ENCODE data around the gene STIM1.
"Not testable (repeated sequence)": the region's sequence is repeated elsewhere in the genome, so short reads cannot be mapped to it uniquely, and the experiment has no call there.

The STIM1 gene

GRCh38 chr11:3855808-3856491, 486 bp downstream of the STIM1 start:
- no peak for DNase-seq (ENCODE audit: low read depth)

GRCh38 chr11:3856856-3857553, 1.5 kb downstream of the STIM1 start:
- DNase-seq (ENCODE audit: low read depth), result no peak

- DNase-seq (ENCODE audit: low read depth), result no peak
Observed at GRCh38 chr11:3857628-3858027, 2.2 kb downstream of the STIM1 start.

- DNase-seq (ENCODE audit: low read depth), result no peak
Observed at GRCh38 chr11:3859373-3859881, 4.0 kb downstream of the STIM1 start.

- no peak for DNase-seq (ENCODE audit: low read depth)
Observed at GRCh38 chr11:3860375-3860774, 4.9 kb downstream of the STIM1 start.

- DNase-seq (ENCODE audit: low read depth), result not testable (repeated sequence)
Observed at GRCh38 chr11:3860898-3861393, 5.5 kb downstream of the STIM1 start.

GRCh38 chr11:3861683-3862082, 6.2 kb downstream of the STIM1 start:
- no peak for DNase-seq (ENCODE audit: low read depth)

- DNase-seq (ENCODE audit: low read depth), result no peak
Observed at GRCh38 chr11:3865388-3866193, 10.1 kb downstream of the STIM1 start.

GRCh38 chr11:3866206-3866605, 10.7 kb downstream of the STIM1 start:
- DNase-seq (ENCODE audit: low read depth), result no peak

GRCh38 chr11:3866836-3867208, 11.4 kb downstream of the STIM1 start:
- no peak for DNase-seq (ENCODE audit: low read depth)

- no peak for DNase-seq (ENCODE audit: low read depth)
Observed at GRCh38 chr11:3867209-3868091, 12.0 kb downstream of the STIM1 start.

GRCh38 chr11:3873712-3874349, 18.4 kb downstream of the STIM1 start:
- DNase-seq (ENCODE audit: low read depth), result no peak

GRCh38 chr11:3876613-3877012, 21.1 kb downstream of the STIM1 start:
- DNase-seq (ENCODE audit: low read depth), result no peak

- DNase-seq (ENCODE audit: low read depth), result no peak
Observed at GRCh38 chr11:3877364-3878257, 22.1 kb downstream of the STIM1 start.

- no peak for DNase-seq (ENCODE audit: low read depth)
Observed at GRCh38 chr11:3878258-3878584, 22.8 kb downstream of the STIM1 start.

GRCh38 chr11:3879216-3879966, 23.9 kb downstream of the STIM1 start:
- no peak for DNase-seq (ENCODE audit: low read depth)

GRCh38 chr11:3879967-3880542, 24.6 kb downstream of the STIM1 start:
- DNase-seq (ENCODE audit: low read depth), result no peak

GRCh38 chr11:3880724-3881123, 25.3 kb downstream of the STIM1 start:
- no peak for DNase-seq (ENCODE audit: low read depth)

GRCh38 chr11:3882655-3883054, 27.2 kb downstream of the STIM1 start:
- no peak for DNase-seq (ENCODE audit: low read depth)

Measured in T follicular helper cell (primary cell).